ENCODE measurements around the gene PCDH1. TPM values are rescaled to one million over a fixed set of nuclear protein-coding genes. Genes with fewer than 3 reads are reported as not detected.

The PCDH1 gene
- total RNA-seq, 1 experiment from 2014 or later, result 127 TPM

GRCh38 chr5:141840280-141840812 is 37.9 kb downstream of the PCDH1 start:
- Histone ChIP-seq H3K4me2 (ENCODE audit: insufficient read depth, insufficient read length, low read length) (no peak overlapping the region), H2BK20ac (ENCODE audit: low read depth, low read length, poor library complexity, severe bottlenecking) (no peak overlapping the region), H4K8ac (replicated peaks; ENCODE audit: insufficient read length, low read depth, low read length) (no peak overlapping the region), H4K20me1 (ENCODE audit: control insufficient read depth, insufficient read depth, insufficient read length) (no peaks in the 10 kb centered on the region), H3K9me3 (ENCODE audit: control insufficient read depth, low read depth, low read length) (no peaks in the 10 kb centered on the region), H2BK15ac (ENCODE audit: low read depth, low read length) (no peak overlapping the region), H4K5ac (ENCODE audit: insufficient read length, low read depth, low read length) (no peak overlapping the region), H3K4me1 (ENCODE audit: insufficient read depth, low read length) (peaks cover 53% of the 10 kb centered on the region), H3K9ac (ENCODE audit: extremely low read depth, insufficient read length, low read length) (no peak overlapping the region), H3K14ac (ENCODE audit: insufficient read depth, low read length) (no peak overlapping the region), H2BK12ac (ENCODE audit: insufficient read length, low read depth, low read length) (no peak overlapping the region), H3K56ac (ENCODE audit: insufficient read length, low read depth, low read length) (no peak overlapping the region), H3K27me3 (ENCODE audit: insufficient read depth, low read length) (no peaks in the 10 kb centered on the region), H3K79me2 (ENCODE audit: insufficient read depth, low read length) (no peaks in the 10 kb centered on the region), H2BK120ac (ENCODE audit: low read depth, low read length, poor library complexity, severe bottlenecking) (peak overlapping the region; percentile 24), H3K23ac (ENCODE audit: insufficient read length, low read depth, low read length) (no peak overlapping the region), H3K18ac (ENCODE audit: insufficient read length, low read depth, low read length) (no peak overlapping the region), H2BK5ac (ENCODE audit: insufficient read length, low read length) (no peak overlapping the region), H3K4ac (ENCODE audit: low read depth, low read length) (no peak overlapping the region), H2AFZ (ENCODE audit: low read length) (no peak overlapping the region), H4K91ac (ENCODE audit: insufficient read length, low read depth, low read length) (no peak overlapping the region), H3K79me1 (ENCODE audit: insufficient read depth, low read depth, low read length, poor library complexity, severe bottlenecking) (no peaks in the 10 kb centered on the region), H3K27ac (ENCODE audit: insufficient read length, low read depth, low read length) (peak overlapping the region; percentile 49), H3K23me2 (ENCODE audit: insufficient read length, low read depth, low read length, poor library complexity, severe bottlenecking) (no peaks in the 10 kb centered on the region), H3T11ph (ENCODE audit: low read length) (no peak overlapping the region), H2AK5ac (ENCODE audit: insufficient read length, low read length) (no peak overlapping the region)
- Mint-ChIP-seq H3K4me3 (peak overlapping the region in 1 of 2 experiments; percentile 69; a peak in 3 of 5 replicates), H3K27ac (peak overlapping the region; percentile 59 to 100 (median 100)), H3K4me1 (peaks cover 95 to 100% of the 10 kb centered on the region in 2 experiments), H3K9me3 (no peaks in the 10 kb centered on the region), H3K36me3 (ENCODE audit: insufficient read depth in 1 of 3, low read depth in 3 of 3) (no peaks in the 10 kb centered on the region; a peak in 1 of 7 replicates), H3K27me3 (ENCODE audit: low read depth) (no peaks in the 10 kb centered on the region)
- no peak for DNase-seq
- no peak for TF ChIP-seq CTCF (conservative IDR thresholded peaks at IDR 0.05)
- no CpG with 5 or more reads among the region's 3 CpGs for WGBS (ENCODE audit: extremely low coverage, insufficient read length, low lambda C conversion rate)

All from H9 (cell line).